Measurements from ENCODE around the gene GPR17.

DNA sequence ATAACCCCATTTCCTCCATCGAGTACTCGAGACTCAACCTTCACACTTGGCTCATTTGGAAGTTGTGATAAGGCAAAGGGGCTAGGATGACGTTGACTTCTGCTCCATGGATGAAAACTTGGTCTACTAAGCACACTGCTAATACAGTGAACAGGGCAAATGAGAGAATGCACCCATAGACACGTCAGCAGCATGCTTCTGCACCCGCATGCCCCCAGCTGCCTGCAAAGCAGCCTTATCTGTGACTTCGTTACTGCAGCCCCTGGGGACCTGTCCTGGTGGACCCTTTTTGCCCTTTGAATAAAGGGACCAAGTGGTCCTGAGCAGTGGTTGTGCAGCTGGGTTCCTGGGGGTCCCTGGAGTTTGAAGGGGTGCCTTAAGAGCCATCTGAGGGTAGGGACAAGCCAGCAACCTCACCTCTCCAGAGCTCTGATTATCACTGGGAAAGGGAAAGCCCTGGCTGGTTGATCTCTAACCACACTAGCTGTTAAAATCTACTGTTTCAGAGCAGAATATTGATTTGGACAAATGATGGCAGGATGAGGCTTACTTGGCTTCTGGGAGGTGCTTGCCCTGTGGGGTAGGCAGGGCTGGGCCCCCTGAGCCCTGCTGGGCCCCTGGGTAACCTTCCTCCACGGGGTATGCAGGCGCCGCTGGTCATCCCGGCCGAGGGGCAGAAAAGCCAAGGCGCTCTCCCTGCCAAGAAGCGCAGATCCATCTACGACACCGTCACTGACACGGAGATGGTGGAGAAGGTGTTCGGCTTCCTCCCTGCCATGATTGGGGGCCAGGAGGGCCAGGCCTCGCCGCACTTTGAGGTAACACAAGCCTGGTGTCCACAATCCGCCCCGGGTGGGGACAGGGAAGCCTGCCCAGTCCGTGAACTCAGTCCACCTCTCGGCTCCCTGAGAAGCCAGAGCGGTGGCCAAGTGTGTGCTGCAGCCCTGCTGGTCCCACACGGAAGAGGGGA lies 37.6 kb upstream of the GPR17 start:
- TF ChIP-seq, protein P1, sequence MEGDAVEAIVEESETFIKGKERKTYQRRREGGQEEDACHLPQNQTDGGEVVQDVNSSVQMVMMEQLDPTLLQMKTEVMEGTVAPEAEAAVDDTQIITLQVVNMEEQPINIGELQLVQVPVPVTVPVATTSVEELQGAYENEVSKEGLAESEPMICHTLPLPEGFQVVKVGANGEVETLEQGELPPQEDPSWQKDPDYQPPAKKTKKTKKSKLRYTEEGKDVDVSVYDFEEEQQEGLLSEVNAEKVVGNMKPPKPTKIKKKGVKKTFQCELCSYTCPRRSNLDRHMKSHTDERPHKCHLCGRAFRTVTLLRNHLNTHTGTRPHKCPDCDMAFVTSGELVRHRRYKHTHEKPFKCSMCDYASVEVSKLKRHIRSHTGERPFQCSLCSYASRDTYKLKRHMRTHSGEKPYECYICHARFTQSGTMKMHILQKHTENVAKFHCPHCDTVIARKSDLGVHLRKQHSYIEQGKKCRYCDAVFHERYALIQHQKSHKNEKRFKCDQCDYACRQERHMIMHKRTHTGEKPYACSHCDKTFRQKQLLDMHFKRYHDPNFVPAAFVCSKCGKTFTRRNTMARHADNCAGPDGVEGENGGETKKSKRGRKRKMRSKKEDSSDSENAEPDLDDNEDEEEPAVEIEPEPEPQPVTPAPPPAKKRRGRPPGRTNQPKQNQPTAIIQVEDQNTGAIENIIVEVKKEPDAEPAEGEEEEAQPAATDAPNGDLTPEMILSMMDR (IDR thresholded peaks at IDR 0.05), result no peak
- TF ChIP-seq POLR2A (IDR thresholded peaks at IDR 0.05), result no peak

All from heart left ventricle (tissue), 13 donors.